Measurements from ENCODE around the gene ZMYND12.
A peak's percentile ranks its signal among the peaks of the same experiment; 100 is the strongest.

The ZMYND12 gene

GRCh38 chr1:42386051-42386450 lies 69.8 kb downstream of the ZMYND12 start:
- no peak for DNase-seq

GRCh38 chr1:42385283-42385682 lies 70.5 kb downstream of the ZMYND12 start:
- DNase-seq, result no peak

GRCh38 chr1:42381280-42381673 lies 74.5 kb downstream of the ZMYND12 start:
- DNase-seq, result no peak

GRCh38 chr1:42380586-42381279 lies 75.1 kb downstream of the ZMYND12 start, which contains the start of gene RIMKLA:
Gene RIMKLA (plus strand): TSS chr1:42380792. CDS start chr1:42380935, 143 bp downstream.
- DNase-seq, result peak; percentile 46
